22Rv1 (cell line): ENCODE results near the gene RLN3.

Experiments used
- H3K27ac ChIP-seq: fragments of 450-650 bp; 2 replicates; pipeline ENCODE4 v1.5.1; 2017
- CTCF ChIP-seq: fragments of 450-650 bp; IDR thresholded peaks from 2 replicates; pipeline ENCODE4 v1.5.1; 2017; ENCODE audit warnings: mild to moderate bottlenecking
- ZFX ChIP-seq: fragments of 450-650 bp; IDR thresholded peaks from 2 replicates; pipeline ENCODE4 v1.6.1; 2017; ENCODE audit warnings: antibody characterized with exemption, borderline replicate concordance

RLN3 gene

GRCh38 chr19:13981988-13982501 lies 45.9 kb upstream of the RLN3 start:
- TF ChIP-seq CTCF (no peak), ZFX (no peak)
- no peak overlapping the region for H3K27ac ChIP-seq

GRCh38 chr19:13982773-13983172 lies 45.2 kb upstream of the RLN3 start:
- H3K27ac ChIP-seq, result no peak overlapping the region
- no peak for TF ChIP-seq ZFX
- TF ChIP-seq CTCF, result no peak

- H3K27ac ChIP-seq, result no peak overlapping the region
- TF ChIP-seq ZFX (no peak), CTCF (no peak)
Observed at GRCh38 chr19:13983213-13983889, 44.6 kb upstream of the RLN3 start.

- no peak for TF ChIP-seq ZFX
- no peak for TF ChIP-seq CTCF
- H3K27ac ChIP-seq, result no peak overlapping the region
Observed at GRCh38 chr19:13984186-13984585, 43.8 kb upstream of the RLN3 start.

- H3K27ac ChIP-seq, result no peak overlapping the region
- TF ChIP-seq ZFX, result no peak
- no peak for TF ChIP-seq CTCF
Observed at GRCh38 chr19:13984875-13985741, 42.8 kb upstream of the RLN3 start.

- TF ChIP-seq CTCF (no peak), ZFX (no peak)
- no peak overlapping the region for H3K27ac ChIP-seq
Observed at GRCh38 chr19:13985771-13986347, 42.1 kb upstream of the RLN3 start.
